ENCODE measurements around the gene IL26. TPM values are rescaled to one million over a fixed set of nuclear protein-coding genes. Genes with fewer than 3 reads are reported as not detected.

The IL26 gene
- total RNA-seq (not detected in 2 replicates), polyA plus RNA-seq (not detected in 2 replicates), polyA minus RNA-seq (not detected in 2 replicates), Bru-seq, nascent RNA (not detected), BruChase-seq, experiment 1, labeled RNA remaining after a 6-hour chase (not detected), BruChase-seq, experiment 2, labeled RNA remaining after a 2-hour chase (not detected)
- not detected in 2 replicates for polyA plus RNA-seq (2011; cell fraction: cytosol; rRNA removed)
- not detected in 2 replicates for polyA plus RNA-seq (2011; cell fraction: nucleus; rRNA removed)
- polyA plus RNA-seq (2012), result not detected in 2 replicates
- polyA minus RNA-seq (2011; cell fraction: cytosol; rRNA and poly(A)+ RNA removed), result not detected
- polyA minus RNA-seq (2011; cell fraction: nucleus; rRNA and poly(A)+ RNA removed), result not detected in 2 replicates
- long read RNA-seq, result 0 reads

DNA sequence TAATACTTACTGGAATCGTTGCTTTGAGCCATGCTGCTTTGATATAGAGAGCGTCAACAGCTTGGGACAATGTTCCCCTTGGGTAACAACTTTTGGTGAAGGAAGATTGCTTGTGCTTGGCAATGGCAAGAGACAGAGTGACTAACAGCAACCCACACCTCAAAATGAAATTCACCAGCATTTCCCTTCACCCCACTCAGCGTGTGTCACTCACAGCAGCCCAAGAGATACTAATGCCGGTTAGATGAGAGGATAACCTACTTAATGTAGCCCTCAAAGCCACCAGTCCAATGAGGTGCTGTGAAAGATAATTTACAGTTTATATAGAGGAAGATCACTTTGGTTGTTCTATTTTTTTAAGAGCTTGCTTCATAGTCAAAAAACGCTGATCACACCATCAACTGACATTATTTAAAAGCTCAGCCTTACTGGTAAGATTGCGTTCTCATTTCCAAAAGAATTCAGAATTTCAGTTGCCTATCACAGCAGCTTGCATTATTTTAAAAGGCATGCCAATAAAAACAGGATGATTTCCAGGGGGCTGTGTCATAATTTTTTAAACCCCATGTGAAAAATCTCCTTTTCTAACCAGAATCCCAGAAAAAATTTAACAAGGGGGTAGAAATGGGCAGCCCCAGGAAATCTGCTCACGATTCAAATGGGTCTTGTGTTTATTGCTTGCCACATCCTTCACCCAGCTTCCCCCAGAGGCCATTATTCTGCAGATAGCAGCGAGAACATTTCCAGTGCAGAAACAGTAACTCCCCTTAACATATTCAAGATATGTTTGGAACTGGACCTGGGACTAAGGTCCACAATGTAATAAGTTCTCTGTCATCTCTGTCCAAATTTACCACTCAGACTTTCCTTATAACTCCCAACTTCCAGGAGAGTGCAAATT lies at the start of gene IL26:
IL26 (minus strand) TSS at position 235 of the 901 bp plus-strand sequence; CDS start at position 181, 54 bp downstream.
- Histone ChIP-seq H3K9ac (replicated peaks; ENCODE audit: extremely low read depth, insufficient read depth, low read length) (no peak within 1 kb of the TSS), H3K27me3 (ENCODE audit: control insufficient read depth in 2 of 2, insufficient read depth in 2 of 2, low read length in 2 of 2) (peaks cover 0 to 2% of the 10 kb centered on the region in 2 experiments), H2AFZ (ENCODE audit: low read depth, low read length) (no peak within 1 kb of the TSS), H3K9me3 (replicated peaks; ENCODE audit: control insufficient read depth, insufficient read depth, low read length) (no peaks in the 10 kb centered on the region), H3K36me3 (ENCODE audit: control insufficient read depth in 2 of 2, extremely low read depth in 1 of 2, insufficient read depth in 2 of 2, low read length in 2 of 2) (no peaks in the 10 kb centered on the region), H3K4me3 (replicated peaks in 1 of 3; ENCODE audit: insufficient read depth in 1 of 3, low read depth in 1 of 3, low read length in 3 of 3) (no peak within 1 kb of the TSS), H3K4me1 (ENCODE audit: control insufficient read depth, extremely low read depth, insufficient read depth, low read length) (peaks cover 6% of the 10 kb centered on the region), H4K20me1 (replicated peaks; ENCODE audit: control insufficient read depth, extremely low read depth, insufficient read depth, low read length) (no peaks in the 10 kb centered on the region), H3K4me2 (ENCODE audit: insufficient read depth, low read length) (no peak within 1 kb of the TSS), H3K27ac (ENCODE audit: insufficient read depth, low read depth, low read length) (no peak within 1 kb of the TSS), H3K9me1 (replicated peaks; ENCODE audit: control insufficient read depth, extremely low read depth, insufficient read depth, low read length) (no peaks in the 10 kb centered on the region), H3K79me2 (ENCODE audit: control insufficient read depth, insufficient read depth, low read length) (no peaks in the 10 kb centered on the region)
- TF ChIP-seq POLR2A (IDR thresholded peaks at IDR 0.05; ENCODE audit: low read depth, low read length), result no peak
- no peak for TF ChIP-seq JUN (IDR thresholded peaks at IDR 0.05; ENCODE audit: borderline replicate concordance, insufficient read depth, insufficient read length, low read depth)
- no peak for TF ChIP-seq MYC (IDR thresholded peaks at IDR 0.05; ENCODE audit: low read depth, low read length)
- no peak for TF ChIP-seq POLR2AphosphoS5 (IDR thresholded peaks at IDR 0.05; ENCODE audit: insufficient read depth, low read depth, low read length)
- no peak for TF ChIP-seq EZH2 (IDR thresholded peaks at IDR 0.05; ENCODE audit: borderline replicate concordance, low read depth, low read length, severe bottlenecking)
- no peak for TF ChIP-seq FOS (IDR thresholded peaks at IDR 0.05; ENCODE audit: borderline replicate concordance, insufficient read depth, low read length)
- TF ChIP-seq, protein P1, sequence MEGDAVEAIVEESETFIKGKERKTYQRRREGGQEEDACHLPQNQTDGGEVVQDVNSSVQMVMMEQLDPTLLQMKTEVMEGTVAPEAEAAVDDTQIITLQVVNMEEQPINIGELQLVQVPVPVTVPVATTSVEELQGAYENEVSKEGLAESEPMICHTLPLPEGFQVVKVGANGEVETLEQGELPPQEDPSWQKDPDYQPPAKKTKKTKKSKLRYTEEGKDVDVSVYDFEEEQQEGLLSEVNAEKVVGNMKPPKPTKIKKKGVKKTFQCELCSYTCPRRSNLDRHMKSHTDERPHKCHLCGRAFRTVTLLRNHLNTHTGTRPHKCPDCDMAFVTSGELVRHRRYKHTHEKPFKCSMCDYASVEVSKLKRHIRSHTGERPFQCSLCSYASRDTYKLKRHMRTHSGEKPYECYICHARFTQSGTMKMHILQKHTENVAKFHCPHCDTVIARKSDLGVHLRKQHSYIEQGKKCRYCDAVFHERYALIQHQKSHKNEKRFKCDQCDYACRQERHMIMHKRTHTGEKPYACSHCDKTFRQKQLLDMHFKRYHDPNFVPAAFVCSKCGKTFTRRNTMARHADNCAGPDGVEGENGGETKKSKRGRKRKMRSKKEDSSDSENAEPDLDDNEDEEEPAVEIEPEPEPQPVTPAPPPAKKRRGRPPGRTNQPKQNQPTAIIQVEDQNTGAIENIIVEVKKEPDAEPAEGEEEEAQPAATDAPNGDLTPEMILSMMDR (IDR thresholded peaks at IDR 0.05; ENCODE audit: extremely low read depth in 1 of 2, insufficient read depth in 1 of 2, low read depth in 1 of 2, low read length in 2 of 2), result no peak
- TF ChIP-seq MAX (IDR thresholded peaks at IDR 0.05; ENCODE audit: insufficient read depth, insufficient read length), result no peak
- TF ChIP-seq GATA2 (IDR thresholded peaks at IDR 0.05; ENCODE audit: insufficient read depth, insufficient read length, low read depth, low read length), result no peak
- intact Hi-C loops (cut with micrococcal nuclease), result loop anchor here (10.0 kb wide), 3 partner anchors 181 to 579 kb away; partner anchors contain the start of genes MDM2 and RAP1B
- no TSS peak for BruUV-seq (replicated peaks)
- CTCF ChIA-PET, result interaction anchor here (1.8 to 6.1 kb wide), 3 partner anchors 20 to 89 kb away, joined by 6 to 183 read pairs (median 7); no protein-coding TSS in a partner anchor
- no peak for DNase-seq (ENCODE audit: low read depth, low spot score)
- POLR2A ChIA-PET, result no interaction called here
- dilution Hi-C loops (cut with MboI; ENCODE audit: extremely low pct_ligation_motif_present, low sequenced_read_pairs), result no loop called here
- FAIRE-seq, result no peak
